ENCODE measurements around the gene PCDHGC4.

The PCDHGC4 gene

DNA sequence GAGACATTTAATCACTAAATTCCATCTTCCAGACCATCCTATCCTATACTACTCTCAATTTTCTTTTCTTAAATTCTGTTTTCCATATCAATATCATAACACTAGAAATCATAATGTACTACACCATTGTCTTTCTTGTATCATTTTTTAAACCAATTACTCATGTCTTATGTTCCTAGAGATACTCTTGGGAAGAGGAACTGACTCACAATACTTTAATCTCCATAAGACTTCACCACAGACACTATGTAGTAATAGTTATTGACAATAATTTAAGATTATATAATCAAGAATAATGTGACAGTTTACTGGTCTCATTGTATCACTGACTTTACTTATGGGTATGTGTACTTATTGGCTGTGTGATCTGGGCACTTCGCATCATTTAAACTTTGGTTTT lies 47.9 kb downstream of the PCDHGC4 start (continued):
- TF ChIP-seq TCF4 (CRISPR knock-in tag; IDR thresholded peaks at IDR 0.05; ENCODE audit: borderline replicate concordance) (no peak), GLIS3 (CRISPR knock-in tag; IDR thresholded peaks at IDR 0.05) (no peak)

DNA sequence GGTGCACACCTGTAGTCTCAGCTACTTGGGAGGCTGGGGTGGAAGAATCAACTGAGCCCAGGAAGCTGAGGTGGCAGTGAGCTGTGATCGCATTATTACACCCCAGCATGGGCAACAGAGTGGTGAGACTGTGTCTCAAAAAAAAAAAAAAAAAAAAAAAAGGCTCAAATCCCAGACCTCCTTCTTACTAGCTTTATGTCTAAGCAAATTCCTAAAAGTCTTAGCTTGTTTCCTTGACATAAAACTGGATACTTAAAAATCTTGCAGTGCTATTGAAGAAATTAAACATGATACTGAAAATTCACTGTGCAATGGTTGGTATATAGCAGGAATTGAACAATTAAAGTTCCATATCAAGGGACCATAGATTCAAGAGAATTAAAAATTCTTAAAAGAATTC lies 49.1 kb downstream of the PCDHGC4 start:
- TF ChIP-seq RARB (CRISPR knock-in tag; IDR thresholded peaks at IDR 0.05): no peak
- no peak for TF ChIP-seq ARNTL (CRISPR knock-in tag; IDR thresholded peaks at IDR 0.05; ENCODE audit: borderline replicate concordance, low read depth)
- TF ChIP-seq, protein P1, sequence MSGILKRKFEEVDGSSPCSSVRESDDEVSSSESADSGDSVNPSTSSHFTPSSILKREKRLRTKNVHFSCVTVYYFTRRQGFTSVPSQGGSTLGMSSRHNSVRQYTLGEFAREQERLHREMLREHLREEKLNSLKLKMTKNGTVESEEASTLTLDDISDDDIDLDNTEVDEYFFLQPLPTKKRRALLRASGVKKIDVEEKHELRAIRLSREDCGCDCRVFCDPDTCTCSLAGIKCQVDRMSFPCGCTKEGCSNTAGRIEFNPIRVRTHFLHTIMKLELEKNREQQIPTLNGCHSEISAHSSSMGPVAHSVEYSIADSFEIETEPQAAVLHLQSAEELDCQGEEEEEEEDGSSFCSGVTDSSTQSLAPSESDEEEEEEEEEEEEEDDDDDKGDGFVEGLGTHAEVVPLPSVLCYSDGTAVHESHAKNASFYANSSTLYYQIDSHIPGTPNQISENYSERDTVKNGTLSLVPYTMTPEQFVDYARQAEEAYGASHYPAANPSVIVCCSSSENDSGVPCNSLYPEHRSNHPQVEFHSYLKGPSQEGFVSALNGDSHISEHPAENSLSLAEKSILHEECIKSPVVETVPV (CRISPR knock-in tag; IDR thresholded peaks at IDR 0.05): no peak
- TF ChIP-seq POU6F1 (CRISPR knock-in tag; IDR thresholded peaks at IDR 0.05; ENCODE audit: borderline replicate concordance, low read depth): no peak
- no peak for TF ChIP-seq ESRRG (CRISPR knock-in tag; IDR thresholded peaks at IDR 0.05)
- no peak for TF ChIP-seq CREB5 (CRISPR knock-in tag; IDR thresholded peaks at IDR 0.05; ENCODE audit: low read depth)
- TF ChIP-seq PATZ1 (CRISPR knock-in tag; IDR thresholded peaks at IDR 0.05; ENCODE audit: borderline replicate concordance): no peak
- TF ChIP-seq ZFP3 (CRISPR knock-in tag; IDR thresholded peaks at IDR 0.05): no peak
- no peak for TF ChIP-seq PPARA (CRISPR knock-in tag; IDR thresholded peaks at IDR 0.05; ENCODE audit: borderline replicate concordance)
- TF ChIP-seq SNAI2 (CRISPR knock-in tag; IDR thresholded peaks at IDR 0.05): no peak
- no peak for TF ChIP-seq TSHZ2 (CRISPR knock-in tag; IDR thresholded peaks at IDR 0.05)
- peak; percentile 48 for ATAC-seq

GRCh38 chr5:141534492-141535213 lies 49.8 kb downstream of the PCDHGC4 start:
- ATAC-seq: peak; percentile 85
- no peak for TF ChIP-seq RARB (CRISPR knock-in tag; IDR thresholded peaks at IDR 0.05)
- TF ChIP-seq PATZ1 (CRISPR knock-in tag; IDR thresholded peaks at IDR 0.05; ENCODE audit: borderline replicate concordance): no peak
- TF ChIP-seq ZFP3 (CRISPR knock-in tag; IDR thresholded peaks at IDR 0.05): no peak
- TF ChIP-seq ARNTL (CRISPR knock-in tag; IDR thresholded peaks at IDR 0.05; ENCODE audit: borderline replicate concordance, low read depth): no peak
- TF ChIP-seq ZNF70 (CRISPR knock-in tag; IDR thresholded peaks at IDR 0.05): peak; percentile 83
- no peak for TF ChIP-seq ZNF565 (CRISPR knock-in tag; conservative IDR thresholded peaks at IDR 0.05; ENCODE audit: low read depth)
- TF ChIP-seq ZFP30 (CRISPR knock-in tag; IDR thresholded peaks at IDR 0.05): no peak
- no peak for TF ChIP-seq BACH2 (CRISPR knock-in tag; IDR thresholded peaks at IDR 0.05; ENCODE audit: borderline replicate concordance)
- TF ChIP-seq OSR1 (CRISPR knock-in tag; IDR thresholded peaks at IDR 0.05): no peak
- no peak for TF ChIP-seq CSDC2 (CRISPR knock-in tag; IDR thresholded peaks at IDR 0.05)
- no peak for TF ChIP-seq SNAI2 (CRISPR knock-in tag; IDR thresholded peaks at IDR 0.05)
- TF ChIP-seq ZC3H10 (CRISPR knock-in tag; IDR thresholded peaks at IDR 0.05): no peak
- no peak for TF ChIP-seq TOX (CRISPR knock-in tag; IDR thresholded peaks at IDR 0.05; ENCODE audit: borderline replicate concordance)
- no peak for TF ChIP-seq CREB5 (CRISPR knock-in tag; IDR thresholded peaks at IDR 0.05; ENCODE audit: low read depth)
- TF ChIP-seq TCF4 (CRISPR knock-in tag; IDR thresholded peaks at IDR 0.05; ENCODE audit: borderline replicate concordance): peak; percentile 66; the same call in 1 of the 2 replicates

Data from SK-N-SH treated with all-trans-retinoic acid at 6 μM for 48 hours (cell line).